SK-N-MC (cell line): ENCODE measurements around the gene ASIC4.

Experiments
- EZH2 ChIP-seq: fragments of 200-600 bp; sonication (generic); IDR thresholded peaks from one replicate; pipeline ENCODE4 v1.6.1; 2017; ENCODE audit warnings: antibody characterized with exemption
- FOXP2 ChIP-seq: optimal IDR thresholded peaks from 2 replicates; pipeline ENCODE3; 2011; ENCODE audit warnings: mild to moderate bottlenecking, moderate library complexity; ENCODE audit not compliant: insufficient read depth; ENCODE audit errors: extremely low read length, control extremely low read depth

GRCh38 chr2:219563271-219563928 is 49.1 kb downstream of the ASIC4 start:
- TF ChIP-seq EZH2: no peak
- TF ChIP-seq FOXP2: no peak
